H1 (cell line): ENCODE measurements around the gene ASIC5.

Experiments
- BACH1 ChIP-seq: IDR thresholded peaks from 2 replicates; pipeline ENCODE4 v1.6.1; 2012; ENCODE audit warnings: low read length, improper control_type of control experiment
- CTCF ChIP-seq, 3 experiments: IDR thresholded peaks; 1 replicate in 2 of 3; 2 replicates in 1 of 3; pipeline versions ENCODE4 v1.5.1 to v1.6.1; 2011; ENCODE audit warnings: low read length in 3 of 3, mild to moderate bottlenecking in 3 of 3, inconsistent platforms in 2 of 3, low read depth in 1 of 3, moderate library complexity in 1 of 3; ENCODE audit not compliant: insufficient read depth in 1 of 3; ENCODE audit errors: control extremely low read depth in 1 of 3
- EZH2 ChIP-seq: fragments of 200-600 bp; sonication (generic); IDR thresholded peaks from 2 replicates; pipeline ENCODE4 v1.7.1; 2012; ENCODE audit warnings: low read depth, mild to moderate bottlenecking, moderate library complexity, low read length, inconsistent platforms; ENCODE audit not compliant: severe bottlenecking
- POLR2AphosphoS5 ChIP-seq: IDR thresholded peaks from 2 replicates; pipeline ENCODE4 v1.6.1; 2011; ENCODE audit warnings: low read depth, low read length
- SIN3A ChIP-seq, 2 experiments: IDR thresholded peaks in 1 of 2; conservative IDR thresholded peaks in 1 of 2; 2 replicates each; pipeline ENCODE4 v1.6.1; 2011 to 2012; ENCODE audit warnings: low read length in 2 of 2, improper control_type of control experiment in 1 of 2, low read depth in 1 of 2, mild to moderate bottlenecking in 1 of 2
- YY1 ChIP-seq: IDR thresholded peaks from 2 replicates; pipeline ENCODE4 v1.6.1; 2011; ENCODE audit warnings: low read depth, mild to moderate bottlenecking, low read length

GRCh38 chr4:155780775-155781174 lies 85.3 kb downstream of the ASIC5 start:
- TF ChIP-seq BACH1 (no peak), CTCF (IDR thresholded peaks at IDR 0.05; ENCODE audit: control extremely low read depth in 1 of 3, insufficient read depth in 1 of 3, low read depth in 1 of 3, low read length in 3 of 3) (no peak), SIN3A (conservative IDR thresholded peaks at IDR 0.05 in 1 of 2, IDR thresholded peaks at IDR 0.05 in 1 of 2; ENCODE audit: low read depth in 1 of 2, low read length in 2 of 2) (no peak), YY1 (no peak), EZH2 (no peak), POLR2AphosphoS5 (no peak)
